Calu3 (cell line): ENCODE data around the gene QARS1. TPM values are rescaled to one million over a fixed set of nuclear protein-coding genes. Genes with fewer than 3 reads are reported as not detected.

Source experiments
- BruUV-seq: library from RNA; stranded (reverse); fragments of 400-500 nt; replicated peaks from 2 replicates; lab custom pipeline; 2021; lab: Mats Ljungman, UMichigan
- CTCF ChIA-PET: fragments of 300-600 bp; sonication (Branson Sonifier 250); formaldehyde crosslinking; loops from one replicate; lab custom pipeline; 2022; ENCODE audit warnings: antibody characterized with exemption; lab: Charles Lee
- DNase-seq: peaks from one replicate; pipeline ENCODE4 v3.0.0; 2022
- H3K27ac Mint-ChIP-seq: one replicate; pipeline ENCODE4 v1.8.0; 2022; ENCODE audit warnings: mixed read lengths; ENCODE audit not compliant: unreplicated experiment
- H3K27me3 Mint-ChIP-seq: one replicate; pipeline ENCODE4 v1.8.0; 2022; ENCODE audit warnings: mixed read lengths; ENCODE audit not compliant: unreplicated experiment
- H3K36me3 Mint-ChIP-seq: one replicate; pipeline ENCODE4 v1.8.0; 2022; ENCODE audit warnings: mild to moderate bottlenecking, moderate library complexity, mixed read lengths; ENCODE audit not compliant: insufficient read depth, unreplicated experiment
- H3K4me1 Mint-ChIP-seq: one replicate; pipeline ENCODE4 v1.8.0; 2022; ENCODE audit warnings: mild to moderate bottlenecking, low read depth, mixed read lengths; ENCODE audit not compliant: unreplicated experiment
- H3K4me3 Mint-ChIP-seq: one replicate; pipeline ENCODE4 v1.8.0; 2022; ENCODE audit warnings: mild to moderate bottlenecking, low read depth, moderate library complexity, mixed read lengths; ENCODE audit not compliant: unreplicated experiment
- H3K9me3 Mint-ChIP-seq: one replicate; pipeline ENCODE4 v1.8.0; 2022; ENCODE audit warnings: low read depth, mixed read lengths; ENCODE audit not compliant: unreplicated experiment
- intact Hi-C: fragments of 100-400 bp; cut with micrococcal nuclease; formaldehyde crosslinking; loops from one replicate; pipeline ENCODE4 v1.10.0; 2022; ENCODE audit not compliant: unreplicated experiment
- total RNA-seq: library from RNA; stranded (reverse); gene quantifications from 2 replicates; pipeline ENCODE4 v1.2.3, GENCODE V29; 2022
- TF ChIP-seq, protein P1 (sequence below): fragments of 200-600 bp; IDR thresholded peaks from one replicate; pipeline ENCODE4 v1.8.0; 2022; ENCODE audit warnings: antibody characterized with exemption; ENCODE audit not compliant: unreplicated experiment

The QARS1 gene
- total RNA-seq, 1 experiment from 2014 or later = 248 TPM

DNA sequence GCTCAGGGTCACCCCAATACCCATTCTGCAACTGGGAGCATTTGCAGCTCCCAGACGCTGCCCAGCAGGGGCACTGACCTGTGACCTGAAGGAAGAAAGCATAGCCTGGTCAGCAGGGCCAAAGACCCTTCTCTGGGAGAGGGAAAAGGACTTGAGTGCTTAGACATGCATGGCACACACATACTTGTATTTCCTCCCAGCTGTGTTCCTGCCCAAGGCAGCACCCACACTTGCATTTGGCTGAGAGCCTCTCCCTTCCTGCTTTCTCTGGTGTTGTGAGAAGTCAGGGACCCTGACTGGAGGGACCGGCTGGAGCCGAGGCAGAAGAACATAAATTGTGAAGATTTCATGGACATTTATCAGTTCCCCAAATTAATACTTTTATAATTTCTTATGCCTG lies 35.5 kb upstream of the QARS1 start:
- Mint-ChIP-seq H3K27me3 (no peaks in the 10 kb centered on the region), H3K27ac (no peak overlapping the region), H3K4me3 (no peak overlapping the region), H3K9me3 (peaks cover 8% of the 10 kb centered on the region), H3K36me3 (peaks cover 11% of the 10 kb centered on the region), H3K4me1 (peaks cover 32% of the 10 kb centered on the region)
- TF ChIP-seq, protein P1, sequence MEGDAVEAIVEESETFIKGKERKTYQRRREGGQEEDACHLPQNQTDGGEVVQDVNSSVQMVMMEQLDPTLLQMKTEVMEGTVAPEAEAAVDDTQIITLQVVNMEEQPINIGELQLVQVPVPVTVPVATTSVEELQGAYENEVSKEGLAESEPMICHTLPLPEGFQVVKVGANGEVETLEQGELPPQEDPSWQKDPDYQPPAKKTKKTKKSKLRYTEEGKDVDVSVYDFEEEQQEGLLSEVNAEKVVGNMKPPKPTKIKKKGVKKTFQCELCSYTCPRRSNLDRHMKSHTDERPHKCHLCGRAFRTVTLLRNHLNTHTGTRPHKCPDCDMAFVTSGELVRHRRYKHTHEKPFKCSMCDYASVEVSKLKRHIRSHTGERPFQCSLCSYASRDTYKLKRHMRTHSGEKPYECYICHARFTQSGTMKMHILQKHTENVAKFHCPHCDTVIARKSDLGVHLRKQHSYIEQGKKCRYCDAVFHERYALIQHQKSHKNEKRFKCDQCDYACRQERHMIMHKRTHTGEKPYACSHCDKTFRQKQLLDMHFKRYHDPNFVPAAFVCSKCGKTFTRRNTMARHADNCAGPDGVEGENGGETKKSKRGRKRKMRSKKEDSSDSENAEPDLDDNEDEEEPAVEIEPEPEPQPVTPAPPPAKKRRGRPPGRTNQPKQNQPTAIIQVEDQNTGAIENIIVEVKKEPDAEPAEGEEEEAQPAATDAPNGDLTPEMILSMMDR = no peak
- no TSS peak for BruUV-seq
- DNase-seq = no peak
- intact Hi-C loops = no loop called here
- CTCF ChIA-PET = no interaction called here

DNA sequence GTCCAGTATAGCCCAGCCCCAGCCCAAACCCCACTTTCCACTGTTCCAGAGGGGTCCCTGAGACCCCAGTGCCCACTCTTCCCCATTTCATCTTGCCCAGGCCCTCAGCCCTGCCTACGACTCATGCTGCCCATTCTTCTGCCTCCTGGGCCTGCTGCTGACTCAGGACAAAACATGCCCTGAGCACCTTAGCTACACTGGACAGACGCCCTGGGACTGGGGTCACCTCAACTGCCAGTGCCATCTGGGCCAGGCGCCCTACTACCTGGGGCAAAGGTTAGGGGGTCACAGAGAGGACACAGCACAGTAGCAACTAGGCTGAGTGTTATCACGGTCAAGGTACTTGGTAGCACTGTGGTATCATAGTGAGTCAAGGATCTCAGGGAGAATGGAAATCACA lies 30.9 kb upstream of the QARS1 start:
- TF ChIP-seq, protein P1 = no peak
- no peak overlapping the region for H3K27ac Mint-ChIP-seq
- intact Hi-C loops = no loop called here
- no peaks in the 10 kb centered on the region for H3K27me3 Mint-ChIP-seq
- no peak for DNase-seq
- H3K4me1 Mint-ChIP-seq = peaks cover 31% of the 10 kb centered on the region
- peaks cover 26% of the 10 kb centered on the region for H3K36me3 Mint-ChIP-seq
- H3K4me3 Mint-ChIP-seq = peak overlapping the region; percentile 18
- CTCF ChIA-PET = no interaction called here
- no TSS peak for BruUV-seq
- no peaks in the 10 kb centered on the region for H3K9me3 Mint-ChIP-seq

DNA sequence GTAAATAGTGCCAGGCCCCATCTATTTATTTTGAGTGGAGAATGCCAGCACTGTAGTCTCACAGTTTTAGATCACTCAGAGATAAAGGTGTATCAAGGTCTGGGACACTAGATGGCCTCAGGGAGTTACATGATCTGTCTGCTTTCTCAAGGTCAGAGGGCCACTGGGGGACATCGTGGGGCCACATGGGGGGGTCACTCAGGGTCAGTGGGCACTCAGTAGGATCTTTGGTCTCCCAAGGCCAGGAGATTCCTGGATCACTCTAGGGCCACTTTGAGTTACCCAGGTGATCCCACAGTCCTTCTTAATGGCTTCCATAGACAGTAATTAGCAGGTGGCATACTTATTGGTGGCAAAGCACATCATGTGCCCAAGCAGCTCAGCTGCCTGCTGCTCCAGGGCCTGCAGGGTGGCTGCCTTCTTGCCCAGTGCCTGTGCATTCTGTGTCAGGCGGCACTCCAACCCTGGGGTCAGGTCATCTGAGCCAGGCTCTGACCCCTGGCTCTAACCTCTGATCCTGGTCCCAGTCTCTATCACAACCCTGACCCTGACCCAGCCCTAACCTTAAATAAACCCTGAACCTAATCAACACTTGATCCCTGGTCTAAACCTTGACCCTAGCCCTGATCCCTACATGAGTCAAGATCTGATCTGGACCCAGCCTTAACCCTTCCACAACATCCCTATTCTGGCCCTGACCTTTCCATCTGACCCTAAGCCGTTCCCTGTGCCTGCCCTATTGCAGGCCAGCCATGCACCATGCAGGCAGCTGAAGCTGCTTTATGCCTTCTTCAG lies 30.1 kb upstream of the QARS1 start:
- no peaks in the 10 kb centered on the region for H3K27me3 Mint-ChIP-seq
- H3K9me3 Mint-ChIP-seq = no peaks in the 10 kb centered on the region
- TF ChIP-seq, protein P1 = no peak
- intact Hi-C loops = no loop called here
- BruUV-seq = no TSS peak
- H3K27ac Mint-ChIP-seq = no peak overlapping the region
- CTCF ChIA-PET = no interaction called here
- H3K36me3 Mint-ChIP-seq = peaks cover 27% of the 10 kb centered on the region
- H3K4me1 Mint-ChIP-seq = peaks cover 24% of the 10 kb centered on the region
- DNase-seq = no peak
- peak overlapping the region; percentile 18 for H3K4me3 Mint-ChIP-seq

DNA sequence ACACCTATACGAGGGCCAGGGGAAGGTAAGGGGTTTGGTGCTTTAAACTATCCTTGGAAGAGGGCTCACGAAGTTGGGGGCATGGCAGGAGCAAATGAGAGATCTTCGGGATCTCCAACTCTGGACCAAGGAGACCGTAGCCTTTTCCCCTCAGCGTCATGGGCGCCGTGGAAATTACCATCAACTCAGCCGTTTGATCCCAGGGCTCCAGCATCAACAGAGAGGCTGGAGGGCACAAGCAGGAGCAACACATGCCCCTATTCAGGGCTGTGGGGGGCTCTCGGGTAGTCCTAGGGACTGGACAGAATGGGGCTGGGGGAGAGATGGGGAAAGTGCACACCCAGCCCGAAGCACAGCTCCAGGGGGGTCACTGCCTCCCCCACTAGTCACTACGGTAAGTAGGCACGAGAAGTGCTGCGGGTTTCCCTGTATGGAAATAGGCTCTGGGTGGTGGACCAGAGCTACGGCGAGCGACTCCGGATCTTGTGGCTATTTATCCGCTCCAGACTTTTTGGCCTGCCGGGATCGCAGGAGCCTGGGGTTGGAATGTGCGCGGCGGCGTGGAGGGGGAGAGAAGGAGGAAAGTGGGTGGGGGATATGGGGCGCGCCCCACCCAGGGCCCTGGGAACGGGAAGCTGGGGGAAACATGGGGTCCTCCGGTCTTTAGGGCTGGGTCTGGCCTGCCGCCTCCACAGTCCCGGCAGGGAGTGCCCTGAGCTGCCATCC lies 28.8 kb upstream of the QARS1 start:
- BruUV-seq = no TSS peak
- CTCF ChIA-PET = interaction anchor here (0.6 to 0.9 kb wide), 5 partner anchors 13 to 151 kb away, joined by 3 to 7 read pairs (median 3); partner anchors contain the start of genes NDUFAF3, QRICH1 and USP19
- peaks cover 37% of the 10 kb centered on the region for H3K36me3 Mint-ChIP-seq
- H3K9me3 Mint-ChIP-seq = no peaks in the 10 kb centered on the region
- peak; percentile 80 for DNase-seq
- H3K27me3 Mint-ChIP-seq = no peaks in the 10 kb centered on the region
- intact Hi-C loops = no loop called here
- TF ChIP-seq, protein P1 = no peak
- H3K27ac Mint-ChIP-seq = peak overlapping the region; percentile 86
- peak overlapping the region; percentile 81 for H3K4me3 Mint-ChIP-seq
- peaks cover 24% of the 10 kb centered on the region for H3K4me1 Mint-ChIP-seq
